Stimulated activated CD4-positive, alpha-beta T cell treated with anti-CD3 and anti-CD28 coated beads, Interleukin-12 subunit alpha, Interleukin-12 subunit beta, amount 100 ng/mL, for 24 hours (primary cell): ENCODE results near the gene SYT13.

ENCODE experiments used
- DNase-seq, 2 experiments: peaks; one replicate each; pipeline ENCODE4 v3.0.0-alpha.2; 2020; ENCODE audit warnings: low read depth in 2 of 2

The SYT13 gene

GRCh38 chr11:45313171-45313865, 27.2 kb upstream of the SYT13 start:
- DNase-seq = no peak

DNA sequence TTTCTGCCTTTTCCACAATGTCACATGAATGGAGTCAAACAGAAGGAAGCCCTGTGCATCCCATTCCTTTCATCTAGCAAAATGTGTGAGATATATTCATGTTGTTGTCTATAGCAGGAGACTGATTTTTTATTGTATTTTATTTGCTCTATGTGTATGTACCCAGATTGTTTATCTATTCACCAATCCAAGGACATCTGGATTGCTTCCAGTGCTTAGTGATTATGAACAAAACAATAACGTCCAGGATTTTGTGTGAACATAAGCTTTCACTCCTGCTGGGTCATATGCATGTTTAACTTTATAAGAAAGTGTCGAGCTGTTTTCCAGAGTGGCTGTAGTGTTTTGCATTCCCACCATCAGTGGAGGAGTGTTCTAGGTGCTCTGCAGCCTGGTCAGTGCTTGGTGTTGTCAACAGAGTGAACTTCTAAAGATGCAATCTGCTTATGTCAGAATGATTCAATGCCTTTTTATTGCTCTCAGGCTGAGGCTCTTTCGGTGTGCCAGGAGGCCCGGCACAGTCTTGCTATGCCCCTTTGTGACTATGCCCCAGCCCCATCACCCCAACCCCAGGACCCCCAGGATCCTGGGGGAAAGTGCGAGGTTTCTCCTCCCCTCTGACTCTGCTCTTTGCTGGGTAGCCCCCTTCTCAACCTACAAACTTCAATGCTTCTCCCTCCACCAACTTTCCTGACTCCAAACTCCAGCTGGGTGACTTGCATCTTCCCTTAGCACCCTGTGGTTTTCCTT, 19.9 kb upstream of the SYT13 start:
- DNase-seq = no peak

- DNase-seq = no peak
These were observed 18.8 kb upstream of the SYT13 start for GRCh38 chr11:45304992-45305335.

- no peak for DNase-seq
These were observed 18.2 kb upstream of the SYT13 start for GRCh38 chr11:45304111-45304991.

GRCh38 chr11:45303316-45303715, 17.2 kb upstream of the SYT13 start:
- DNase-seq = no peak

GRCh38 chr11:45301537-45302246, 15.6 kb upstream of the SYT13 start:
- DNase-seq = no peak

DNA sequence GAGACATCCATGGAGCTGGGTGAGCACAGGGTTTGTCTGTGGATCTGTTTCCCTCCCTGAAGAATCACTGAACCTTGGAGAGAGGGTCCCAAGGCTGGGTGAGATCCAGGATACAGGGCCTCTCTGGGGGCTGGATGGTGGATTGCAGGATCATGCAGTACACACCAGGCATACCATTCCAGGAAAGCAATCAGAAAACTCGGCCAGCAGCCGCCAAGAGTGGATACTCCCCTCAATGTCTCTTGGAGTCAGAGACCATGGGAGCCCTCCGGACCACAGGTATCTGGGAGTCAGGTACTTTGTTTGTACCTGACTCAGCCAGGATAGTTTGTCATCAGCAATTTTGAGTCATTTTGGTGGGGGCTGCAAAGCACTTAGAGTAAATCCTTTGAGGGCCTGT, 14.6 kb upstream of the SYT13 start:
- no peak for DNase-seq

DNA sequence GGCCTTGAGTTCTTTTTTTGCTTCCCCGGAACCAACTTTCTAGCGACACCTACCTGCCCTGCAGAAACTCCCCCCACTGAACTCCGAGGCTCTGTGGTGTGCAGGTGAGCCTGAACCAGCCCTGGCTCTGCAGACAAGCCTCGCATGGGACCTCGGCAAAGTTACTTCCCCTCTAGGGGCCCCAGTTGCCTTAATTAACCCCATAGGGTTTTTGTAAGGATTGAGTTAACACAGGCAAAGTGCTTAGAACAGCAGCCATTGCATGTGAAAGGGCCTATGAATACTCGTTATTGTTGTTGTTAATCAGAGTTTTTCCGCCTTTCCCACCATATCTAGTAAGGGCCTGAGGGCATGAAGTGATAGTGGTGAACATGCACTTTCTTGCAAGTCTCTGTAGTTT, 12.6 kb upstream of the SYT13 start:
- DNase-seq = no peak

DNA sequence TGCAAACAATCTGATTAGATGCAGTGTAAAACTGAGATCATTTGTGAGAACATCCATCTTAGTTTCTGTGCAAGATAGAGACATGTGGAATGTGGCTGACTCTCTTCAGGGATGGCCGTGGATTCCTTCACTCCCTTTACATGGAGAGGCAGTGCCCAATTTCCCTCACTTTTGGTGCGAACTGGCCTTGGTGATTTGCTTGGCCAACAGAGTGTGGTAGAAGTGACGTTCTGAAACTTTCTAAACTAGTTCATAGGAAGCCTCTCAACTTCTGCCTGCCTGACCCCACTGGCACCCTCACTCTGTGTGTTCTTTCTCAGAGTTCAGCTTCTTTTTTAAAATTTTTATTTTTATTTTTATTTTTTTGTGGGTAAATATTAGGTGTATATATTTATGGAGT, 9.9 kb upstream of the SYT13 start:
- no peak for DNase-seq

- no peak for DNase-seq
These were observed 8.4 kb upstream of the SYT13 start for GRCh38 chr11:45294499-45294898.

DNA sequence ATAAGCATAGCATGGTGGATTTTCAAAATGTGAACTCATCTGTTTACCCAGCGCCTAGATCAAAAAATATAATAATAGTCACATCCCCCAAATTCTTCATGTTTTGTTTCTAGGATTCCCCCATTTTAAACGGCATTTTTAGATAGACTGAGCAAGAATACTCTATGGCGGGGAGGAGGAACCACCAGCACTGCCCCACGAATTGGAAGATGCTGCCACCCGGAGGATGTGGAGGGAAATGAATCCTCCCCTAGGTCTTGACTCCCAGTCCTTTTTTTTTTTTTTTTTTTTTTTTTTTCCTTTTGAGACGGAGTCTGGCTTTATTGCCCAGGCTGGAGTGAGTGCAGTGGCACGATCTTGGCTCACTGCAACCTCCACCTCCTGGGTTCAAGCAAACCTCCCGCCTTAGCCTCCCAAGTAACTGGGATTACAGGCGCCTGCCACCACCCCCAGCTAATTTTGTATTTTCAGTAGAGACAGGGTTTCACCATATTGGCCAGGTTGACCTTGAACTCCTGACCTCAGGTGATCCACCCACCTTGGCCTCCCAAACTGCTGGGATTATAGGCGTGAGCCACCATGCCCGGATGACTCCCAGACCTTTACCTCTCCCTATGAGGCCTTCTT, 7.5 kb upstream of the SYT13 start:
- peak; percentile 17 to 48 for DNase-seq

DNA sequence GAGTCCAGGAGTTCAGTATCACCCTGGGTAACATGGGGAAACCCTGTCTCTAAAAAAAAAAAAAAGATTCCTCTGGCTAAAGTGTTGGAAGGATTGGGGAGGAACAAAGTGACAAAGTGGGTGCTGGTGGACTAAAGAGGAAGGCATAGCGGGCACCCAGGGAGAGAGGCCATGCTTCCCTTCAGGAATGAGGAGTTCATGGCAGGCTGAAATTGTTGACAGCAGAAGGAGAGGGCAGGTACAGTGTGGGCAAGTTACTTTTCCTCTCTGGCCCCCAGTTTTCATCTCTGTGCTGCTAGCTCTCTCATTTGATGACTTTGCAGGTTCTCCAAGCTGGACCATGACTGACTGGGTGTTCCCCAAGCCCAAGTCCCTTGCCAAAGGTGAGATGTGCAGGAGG, 4.4 kb upstream of the SYT13 start:
- no peak for DNase-seq

- no peak for DNase-seq
These were observed 3.2 kb upstream of the SYT13 start for GRCh38 chr11:45289369-45289768.

- DNase-seq = no peak
These were observed 2.2 kb upstream of the SYT13 start for GRCh38 chr11:45288339-45288738.

DNA sequence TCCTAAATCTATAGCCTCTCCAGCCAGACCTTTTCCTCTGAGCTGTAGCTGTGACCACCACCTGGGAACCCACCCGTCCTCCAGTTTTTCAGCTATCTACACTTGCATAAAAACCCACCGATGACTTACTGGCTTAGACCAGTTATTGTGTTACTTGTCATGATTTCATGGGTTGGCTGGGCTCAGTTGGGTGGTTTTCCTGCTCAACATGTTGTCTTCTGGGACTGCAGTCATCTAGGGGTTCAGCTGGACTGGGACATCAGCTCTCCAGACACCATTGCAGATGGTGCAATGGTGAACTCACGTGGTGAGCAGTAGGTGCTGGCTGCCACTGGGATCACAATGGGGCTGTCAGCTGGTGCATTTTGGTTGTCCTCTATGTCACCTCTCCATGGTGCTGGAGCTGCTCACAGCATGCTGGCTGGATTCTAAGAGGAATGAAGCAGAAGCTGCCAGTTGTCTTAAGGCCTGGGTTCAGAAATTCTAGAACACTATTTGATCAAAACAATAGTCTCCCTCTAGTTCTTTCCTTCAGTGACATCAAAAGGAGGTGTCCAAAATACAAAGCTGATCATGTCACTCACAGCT, 1.3 kb upstream of the SYT13 start:
- DNase-seq = no peak

GRCh38 chr11:45285250-45285828, 802 bp downstream of the SYT13 start:
- no peak for DNase-seq

- DNase-seq = no peak
These were observed 4.1 kb downstream of the SYT13 start for GRCh38 chr11:45282081-45282480.

- DNase-seq = no peak
These were observed 5.7 kb downstream of the SYT13 start for GRCh38 chr11:45280449-45280848.

GRCh38 chr11:45279645-45280044, 6.5 kb downstream of the SYT13 start:
- no peak for DNase-seq

DNA sequence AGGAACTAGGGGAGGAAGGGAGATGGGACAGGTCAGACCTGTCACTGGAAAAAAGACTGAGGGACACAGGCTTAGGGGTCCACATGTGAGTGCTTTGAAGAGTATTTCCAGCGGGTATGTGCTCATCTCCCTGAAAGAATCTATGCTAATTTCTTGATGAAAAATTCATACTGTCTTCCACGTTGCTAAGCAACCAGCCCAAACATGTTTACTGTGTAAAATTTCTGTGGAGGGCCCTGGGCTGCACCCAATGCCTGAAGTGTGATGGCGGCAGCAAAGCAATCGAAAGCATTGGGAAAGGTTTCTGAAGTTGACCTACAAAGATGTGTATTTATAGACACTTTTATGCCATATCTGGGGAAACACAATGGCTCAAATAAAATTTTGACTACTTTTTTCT, 7.4 kb downstream of the SYT13 start:
- DNase-seq = no peak

DNA sequence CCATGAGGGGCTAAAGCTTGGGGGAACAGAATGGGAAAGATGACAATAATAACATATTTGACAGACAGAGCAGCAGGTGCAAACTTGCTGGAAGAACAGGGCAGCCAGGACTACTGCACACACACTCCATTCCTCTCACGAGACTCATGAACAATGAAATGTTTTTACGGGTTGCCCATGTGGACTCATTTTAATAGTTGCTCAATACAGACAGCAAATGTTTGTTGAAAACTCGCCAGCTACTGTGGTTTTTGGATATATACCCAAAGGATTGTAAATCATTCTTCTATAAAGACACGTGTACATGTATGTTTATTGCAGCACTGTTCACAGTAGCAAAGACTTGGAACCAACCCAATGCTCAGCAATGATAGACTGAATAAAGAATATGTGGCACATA, 10.3 kb downstream of the SYT13 start:
- no peak for DNase-seq
